HG02852 (cell line): ENCODE measurements around the gene ZNF775.
A peak's percentile ranks its signal among the peaks of the same experiment; 100 is the strongest.

Experiments
- ATAC-seq: cut with Tn5 transposase; IDR thresholded peaks from one replicate; pipeline ENCODE4 v1.9.1; 2021; ENCODE audit warnings: mild to moderate bottlenecking, moderate library complexity; ENCODE audit not compliant: unreplicated experiment

ZNF775 gene

DNA sequence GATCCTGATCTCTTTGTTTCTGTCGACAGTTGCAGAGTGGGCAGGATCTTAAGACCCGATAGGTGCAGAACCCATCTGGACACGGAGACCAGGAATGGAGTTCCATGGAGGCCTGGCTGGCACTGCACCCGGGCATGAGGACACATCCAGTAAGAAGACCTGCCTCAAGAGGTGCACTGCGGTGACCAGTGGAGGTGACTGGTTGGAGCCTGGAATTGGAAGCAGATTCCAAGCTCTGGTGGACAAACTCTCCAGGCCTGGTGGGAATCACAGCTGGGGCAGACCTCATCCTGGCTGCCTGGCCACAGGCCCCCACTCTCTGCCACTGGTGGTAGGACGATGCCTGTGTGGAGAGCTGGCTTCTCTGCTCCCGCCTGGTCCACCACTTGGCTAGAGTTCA lies 31.0 kb downstream of the ZNF775 start:
- ATAC-seq, result no peak

DNA sequence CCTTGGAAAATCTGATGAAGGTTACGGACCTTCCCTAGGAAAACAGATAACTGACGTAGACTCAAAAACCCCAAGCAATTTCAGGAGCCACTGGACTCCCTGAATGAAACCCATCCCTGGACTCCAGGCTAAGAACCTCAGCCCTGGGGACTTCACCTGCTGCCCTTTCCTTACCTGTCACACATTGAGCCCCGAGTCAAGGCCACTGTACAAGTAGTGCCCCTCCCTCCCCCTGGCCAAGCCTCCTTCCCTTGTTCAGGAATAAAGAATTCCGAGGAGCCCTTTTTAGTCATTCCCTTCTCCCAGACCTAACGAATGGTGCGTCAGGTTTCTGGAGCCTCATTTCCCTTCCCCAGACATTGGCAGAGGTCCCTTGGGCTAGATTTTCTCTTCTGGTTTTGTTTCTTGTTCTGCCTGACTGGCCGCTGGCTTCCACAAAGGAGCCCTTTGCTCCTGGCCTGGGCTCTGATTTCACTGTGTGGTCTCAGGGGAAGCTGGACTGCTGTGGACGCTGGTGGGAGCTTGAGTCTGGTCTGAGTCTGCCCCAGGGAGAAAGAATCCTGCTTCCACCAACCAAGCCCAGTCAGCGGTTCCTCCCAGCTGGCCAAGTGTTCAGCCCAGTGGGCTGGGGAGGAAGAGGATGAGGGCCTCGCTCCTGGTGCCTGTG lies 31.7 kb downstream of the ZNF775 start:
- no peak for ATAC-seq

DNA sequence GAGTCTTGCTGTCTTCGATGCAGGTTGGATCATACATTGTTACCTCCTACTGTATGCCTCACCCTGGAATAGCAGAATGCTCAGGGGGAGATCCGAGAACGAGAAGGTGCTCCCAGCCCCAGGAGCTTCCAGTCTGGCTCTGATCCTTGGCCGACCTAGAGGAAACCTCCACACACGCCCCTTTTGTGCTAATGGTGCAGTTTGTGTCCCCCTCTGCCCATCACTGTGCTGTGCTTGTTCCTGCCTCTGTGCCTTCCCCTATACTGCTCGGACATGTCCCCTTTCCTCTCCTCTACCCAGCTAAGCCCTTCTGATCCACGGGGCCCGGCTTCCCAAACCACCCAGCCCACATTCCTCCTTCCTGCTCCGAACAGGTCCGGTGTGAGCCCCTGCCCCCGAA lies 32.5 kb downstream of the ZNF775 start:
- ATAC-seq, result no peak

DNA sequence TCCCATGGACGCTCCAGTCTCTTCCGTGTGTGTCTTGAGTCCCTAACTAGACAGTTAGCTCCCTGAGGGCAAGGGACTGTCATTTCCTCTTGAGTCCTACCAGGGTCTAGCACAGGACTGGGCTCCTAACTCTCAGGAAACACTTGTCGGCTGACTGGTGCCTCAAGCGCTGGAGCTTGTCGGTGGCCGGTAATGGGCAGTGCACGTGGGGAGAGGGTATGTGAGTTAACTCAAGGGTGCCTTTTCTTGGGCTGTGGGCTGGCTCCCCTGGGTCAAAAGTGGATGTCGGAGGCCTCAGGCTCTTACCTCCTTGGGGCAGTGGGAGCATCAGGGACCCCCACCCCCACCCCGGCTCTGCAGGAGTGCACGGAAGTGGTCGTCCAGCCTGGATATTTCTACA lies 32.9 kb downstream of the ZNF775 start:
- no peak for ATAC-seq

DNA sequence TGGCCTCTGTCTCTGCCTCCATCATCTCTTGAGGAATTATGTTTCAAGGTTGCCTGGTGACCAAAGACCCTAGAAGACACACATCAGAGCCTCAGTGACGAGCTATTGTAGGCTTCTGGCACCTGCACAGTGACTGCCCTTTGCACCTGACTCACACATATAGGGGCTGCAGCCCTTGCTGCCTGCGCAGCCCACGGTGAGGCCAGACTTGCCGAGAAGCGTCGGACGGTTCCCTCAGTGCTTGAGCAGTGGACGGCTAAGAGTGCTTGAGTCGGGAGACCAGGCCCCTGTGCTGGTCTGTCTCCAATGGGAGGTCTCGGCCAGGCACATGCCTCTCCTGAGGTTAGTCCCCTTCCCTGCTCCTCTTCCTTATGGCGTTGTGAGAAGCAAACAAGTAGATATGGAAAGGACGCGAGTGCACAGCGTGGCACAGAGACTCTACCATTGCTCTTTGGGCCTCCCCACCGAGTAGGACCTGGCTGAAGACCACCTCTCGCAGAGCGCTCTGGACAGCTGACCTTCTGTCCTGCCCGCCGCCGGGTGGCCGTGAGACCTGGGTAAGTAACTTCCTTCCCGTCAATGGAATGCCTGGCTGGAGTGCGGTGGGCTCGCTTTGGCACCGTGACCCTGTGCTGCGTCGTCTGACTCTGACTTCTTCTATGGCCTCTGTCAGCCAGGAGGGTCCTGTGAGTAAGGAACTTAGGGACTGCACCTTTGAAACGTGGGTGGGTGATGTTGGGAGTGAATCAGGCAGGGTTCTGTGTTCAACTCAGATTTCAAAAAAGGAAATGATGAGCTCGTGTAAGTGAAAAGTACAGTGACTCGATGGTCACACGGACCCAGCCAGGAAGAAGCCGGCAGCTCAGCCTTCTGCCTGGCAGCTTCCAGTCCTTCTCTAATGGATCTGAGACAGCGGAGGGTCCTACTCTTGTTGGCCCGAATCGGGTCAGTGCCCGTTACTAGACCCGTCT lies 33.7 kb downstream of the ZNF775 start:
- no peak for ATAC-seq

DNA sequence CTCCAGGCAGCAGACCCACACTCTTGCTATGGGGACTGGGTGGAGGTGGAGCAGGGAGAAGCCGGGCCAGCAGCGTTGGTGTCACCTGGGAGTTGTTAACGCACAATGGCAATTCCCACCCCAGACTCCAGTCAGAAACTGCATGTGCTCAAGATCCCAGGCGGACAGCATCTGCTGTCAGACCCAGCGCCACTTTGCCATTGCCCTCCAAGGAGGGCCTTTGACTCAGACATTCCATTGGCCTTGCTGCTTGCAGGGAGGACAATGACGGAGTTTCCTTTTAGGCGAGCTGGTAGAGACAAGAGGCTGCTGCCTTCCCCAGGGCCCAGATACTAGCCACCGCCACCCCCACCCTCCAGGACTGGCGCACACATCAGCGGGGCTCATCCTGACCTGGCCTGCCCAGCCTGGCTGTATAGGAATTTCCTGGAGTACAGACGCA lies 34.5 kb downstream of the ZNF775 start:
- ATAC-seq, result no peak

DNA sequence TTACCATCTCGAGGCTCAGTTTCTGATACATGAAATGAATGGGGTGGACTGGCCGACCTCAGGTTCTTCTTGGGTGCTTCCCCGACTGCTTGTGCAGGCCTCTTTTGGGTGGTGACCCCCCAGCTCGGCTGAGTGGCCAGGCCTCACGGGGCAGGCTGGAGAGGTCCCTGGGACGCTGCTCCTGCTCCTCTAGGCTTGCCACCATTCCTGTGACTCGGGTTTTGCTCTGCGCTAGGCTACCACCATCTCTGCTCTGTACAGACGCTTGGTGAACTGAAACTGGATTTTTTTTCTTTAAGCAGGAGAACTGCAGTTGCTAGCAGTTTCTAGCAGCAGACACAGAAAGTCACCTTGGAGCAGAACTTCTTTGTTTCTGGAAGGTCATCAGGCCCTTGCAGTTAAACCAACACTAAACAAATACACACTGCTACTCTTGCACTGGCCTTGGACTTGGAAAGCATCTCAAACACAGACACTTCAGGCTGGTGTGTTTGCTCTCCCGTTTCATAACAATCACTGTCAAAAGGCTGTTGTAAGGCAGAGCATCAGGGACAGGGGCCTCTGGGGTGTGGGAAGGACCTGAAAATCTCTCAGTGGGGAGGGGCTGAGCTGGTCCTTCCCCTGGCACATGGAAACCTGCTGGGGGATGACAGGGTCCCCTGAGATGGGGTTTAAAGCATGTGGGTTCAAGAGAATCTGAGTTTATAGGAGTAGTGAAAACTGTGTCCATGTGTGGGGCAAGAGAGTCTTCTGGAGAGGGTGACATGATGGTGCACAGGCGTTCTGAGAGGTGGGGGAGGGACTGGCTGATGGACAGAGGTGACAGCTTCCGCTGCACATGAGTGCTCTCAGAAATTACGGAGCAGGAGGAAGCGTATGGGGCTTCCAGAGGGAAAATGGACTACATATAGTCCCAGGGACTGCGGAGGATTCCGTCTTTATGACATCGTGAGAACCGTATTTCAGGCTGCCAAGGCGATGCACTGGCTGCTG lies 36.3 kb downstream of the ZNF775 start:
- no peak for ATAC-seq

DNA sequence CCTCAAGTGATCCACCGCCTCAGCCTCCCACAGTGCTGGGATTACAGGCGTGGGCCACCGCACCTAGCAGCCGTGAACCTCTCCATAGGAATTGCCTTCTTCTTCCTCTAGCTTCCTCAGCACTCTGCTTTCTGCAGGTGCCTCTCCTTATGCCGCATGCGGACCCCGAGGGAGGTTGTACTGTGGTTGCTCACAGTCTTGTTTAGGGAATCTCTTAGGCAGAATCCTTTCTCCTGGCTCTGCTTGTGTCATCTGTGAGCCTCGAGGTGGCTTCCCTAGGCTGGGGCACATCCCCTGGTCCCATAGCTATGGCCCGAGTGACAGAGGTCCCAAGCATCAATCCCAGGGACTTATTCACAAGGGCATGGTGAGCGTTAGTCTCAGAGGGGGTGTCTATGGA lies 38.1 kb downstream of the ZNF775 start:
- no peak for ATAC-seq

DNA sequence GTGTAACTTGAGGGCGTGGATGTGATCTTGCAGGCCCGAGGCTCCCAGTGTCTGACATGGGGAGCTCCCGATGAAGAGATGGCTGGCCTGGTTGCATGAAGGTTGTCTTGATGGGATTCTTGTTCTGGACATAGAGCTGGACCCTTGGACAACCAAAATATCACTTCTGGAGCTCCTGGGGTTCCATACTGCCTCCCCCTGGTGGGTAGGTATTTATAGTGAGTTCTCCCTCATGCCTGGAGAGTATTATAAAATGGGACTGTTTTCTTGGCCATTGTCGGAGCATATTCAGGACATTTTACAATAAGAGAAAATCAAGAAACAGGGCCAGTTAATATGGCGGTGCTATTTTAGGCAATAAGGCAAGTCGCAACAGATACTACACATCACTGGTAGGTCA lies 38.7 kb downstream of the ZNF775 start:
- no peak for ATAC-seq

DNA sequence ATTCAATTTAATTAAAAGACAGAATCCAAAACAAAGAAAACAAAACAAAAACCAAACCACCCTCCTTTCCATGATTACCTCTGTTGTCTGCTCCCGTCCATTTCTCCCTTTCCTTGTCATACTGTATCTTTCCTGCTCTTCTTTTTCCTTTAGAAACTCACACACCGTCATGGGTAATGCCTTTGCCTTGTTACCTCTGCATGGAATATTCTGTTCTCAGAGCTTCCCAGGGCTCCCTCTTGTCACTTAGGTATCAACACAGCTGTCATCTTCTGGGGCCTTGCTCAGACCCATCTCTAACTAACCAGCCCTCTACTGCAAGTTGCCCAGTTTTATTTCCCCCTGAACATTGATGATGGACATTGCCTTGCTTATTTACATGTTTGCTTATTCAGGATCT lies 41.1 kb downstream of the ZNF775 start:
- ATAC-seq, result no peak

DNA sequence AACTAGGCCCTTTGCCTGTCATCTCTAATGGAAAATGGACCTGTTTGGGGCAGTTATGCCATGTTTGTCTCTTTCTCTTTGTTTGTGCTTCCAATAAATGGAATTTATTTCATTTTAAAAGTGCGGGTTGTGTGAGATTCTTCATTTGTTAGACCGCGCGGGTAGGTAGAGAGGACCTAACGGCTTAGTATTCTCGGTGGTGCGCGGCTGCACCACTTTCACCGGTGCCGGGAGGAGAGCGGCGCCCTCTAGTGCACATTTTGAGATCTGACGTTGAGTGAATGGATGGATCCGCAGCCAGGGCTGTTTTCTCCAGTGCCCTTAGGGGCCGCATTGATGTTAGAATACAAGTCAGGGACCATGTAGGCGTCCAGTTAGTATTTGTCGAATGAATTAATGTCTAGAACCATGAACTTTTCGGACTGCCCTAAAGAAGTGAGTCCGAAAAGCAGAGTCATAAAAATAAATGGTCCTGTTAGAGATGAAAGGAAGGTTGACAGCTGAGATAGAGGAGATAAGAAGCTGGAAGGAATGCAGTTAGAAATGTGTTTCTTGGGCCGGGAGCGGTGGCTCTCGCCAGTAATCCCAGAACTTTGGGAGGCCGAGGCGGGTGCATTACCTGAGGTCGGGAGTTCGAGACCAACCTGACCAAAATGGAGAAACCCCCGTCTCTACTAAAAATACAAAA lies 42.0 kb downstream of the ZNF775 start:
- ATAC-seq, result peak; percentile 97

DNA sequence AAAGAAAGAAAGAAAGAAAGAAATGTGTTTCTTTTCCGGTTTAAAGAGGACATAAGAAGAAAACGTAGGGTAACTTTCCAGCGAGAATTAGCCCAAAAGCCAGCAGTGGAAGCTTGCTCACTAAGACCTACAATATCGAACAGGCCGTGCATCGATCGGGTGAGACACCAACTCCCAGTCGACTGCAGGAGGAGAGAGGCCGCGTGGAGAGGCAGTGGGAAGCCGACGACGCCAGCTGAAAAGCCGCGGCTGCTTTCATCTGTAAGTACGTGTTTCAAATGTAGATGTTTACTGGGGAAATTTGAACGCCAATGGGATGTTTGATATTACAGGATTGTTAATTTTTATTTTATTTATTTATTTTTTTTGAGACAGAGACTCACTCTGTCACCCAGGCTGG lies 42.7 kb downstream of the ZNF775 start:
- no peak for ATAC-seq

DNA sequence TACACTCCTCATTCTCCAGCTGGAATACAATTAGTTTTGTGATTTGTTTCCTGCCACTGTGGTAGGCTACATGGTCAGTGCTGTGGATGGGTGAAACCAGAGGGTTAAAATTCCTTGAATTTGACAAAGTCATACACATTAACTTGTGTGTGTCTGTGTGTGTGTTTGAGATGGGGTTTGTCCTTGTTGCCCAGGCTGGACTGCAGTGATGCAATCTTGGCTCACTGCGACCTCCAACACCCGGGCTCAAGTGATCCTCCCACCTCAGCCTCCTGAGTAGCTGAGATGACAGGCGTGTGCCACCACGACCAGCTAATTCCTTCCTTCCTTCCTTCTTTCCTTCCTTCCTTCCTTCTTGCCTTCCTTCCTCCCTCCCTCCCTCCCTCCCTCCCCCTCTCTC lies 46.5 kb downstream of the ZNF775 start:
- no peak for ATAC-seq

DNA sequence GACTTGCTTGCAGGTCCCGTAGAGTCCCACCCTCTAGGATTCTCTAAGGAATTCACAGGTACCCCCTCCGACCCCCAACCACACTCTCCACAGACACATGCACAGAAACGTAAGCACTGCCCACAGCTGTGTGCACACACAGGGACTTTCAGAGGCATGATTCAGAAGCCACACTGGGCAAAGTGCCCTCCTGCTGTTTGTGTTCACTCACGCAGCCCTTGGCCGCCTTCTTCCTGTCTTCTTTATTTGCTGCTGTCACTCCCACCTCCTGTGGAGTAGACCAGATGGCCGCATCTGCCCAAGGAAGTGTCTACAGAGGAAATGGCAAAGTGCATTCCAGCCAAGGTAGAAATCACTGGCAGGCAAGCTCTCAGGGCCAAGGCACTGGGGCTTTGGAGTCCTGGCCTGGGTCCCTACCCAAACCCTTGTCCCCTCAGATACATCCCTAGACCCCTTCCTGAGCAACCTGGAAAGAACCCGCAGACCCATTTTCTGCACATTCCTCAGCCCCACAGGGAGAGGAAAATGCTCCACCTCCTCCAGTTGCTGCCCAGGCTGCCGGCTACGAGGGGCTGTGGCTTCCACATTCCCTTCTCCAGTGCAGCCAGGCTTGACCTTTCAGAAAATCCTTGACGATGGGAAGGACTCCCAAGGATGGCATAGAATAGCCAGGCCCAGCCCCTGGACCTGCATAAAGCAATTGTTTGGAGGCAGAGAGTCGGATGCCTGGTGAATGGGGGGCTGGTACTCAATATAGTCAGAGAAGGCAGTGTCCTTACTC lies 49.7 kb downstream of the ZNF775 start:
- no peak for ATAC-seq

DNA sequence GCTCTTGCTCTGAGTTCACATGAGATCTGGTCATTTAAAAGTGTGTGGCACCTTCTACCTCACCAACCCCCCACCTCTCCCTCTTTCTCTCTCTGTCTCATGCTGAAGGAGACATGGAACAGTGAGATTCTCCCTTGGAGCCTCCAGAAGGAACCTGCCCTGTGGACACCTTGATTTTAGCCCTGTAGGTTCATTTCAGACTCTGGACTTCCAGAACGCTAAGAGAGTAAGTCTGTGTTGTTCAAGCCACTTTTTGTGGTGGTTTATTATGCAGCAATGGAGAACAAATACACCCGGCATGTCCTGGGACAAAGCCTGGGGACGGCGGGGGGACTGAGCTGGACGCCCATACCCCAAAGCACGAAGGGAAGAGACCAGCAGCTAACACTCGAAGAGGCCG lies 50.6 kb downstream of the ZNF775 start:
- no peak for ATAC-seq

DNA sequence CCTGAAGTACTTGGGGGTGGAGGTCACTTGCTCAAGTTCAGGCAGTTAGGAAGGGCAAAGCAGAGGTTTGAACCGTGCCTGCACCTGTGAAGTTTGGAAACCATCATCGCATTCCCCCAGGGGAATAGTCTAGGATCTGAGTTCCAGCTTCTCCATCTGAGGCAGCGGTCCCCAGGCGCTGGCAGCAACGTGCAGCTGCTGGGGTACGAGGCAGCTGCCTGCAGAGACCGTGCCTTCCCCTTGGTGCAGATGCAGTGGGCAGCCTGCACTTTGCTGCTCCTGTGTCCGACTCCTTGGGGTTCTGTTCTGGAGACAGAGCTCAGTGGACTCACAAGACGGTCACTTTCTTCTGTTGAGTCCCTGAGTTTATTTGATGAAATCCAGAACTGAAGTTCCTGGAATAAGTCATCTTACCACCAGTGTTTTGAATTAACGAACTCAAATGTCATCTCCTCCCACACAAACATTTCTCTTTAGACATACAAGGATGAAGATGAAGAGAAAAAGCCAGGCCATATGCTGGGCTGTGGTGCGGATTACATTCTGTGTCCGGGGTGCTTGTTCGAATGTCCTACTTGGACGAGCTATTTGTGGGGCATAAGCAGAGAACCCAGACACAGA lies 51.4 kb downstream of the ZNF775 start:
- no peak for ATAC-seq

DNA sequence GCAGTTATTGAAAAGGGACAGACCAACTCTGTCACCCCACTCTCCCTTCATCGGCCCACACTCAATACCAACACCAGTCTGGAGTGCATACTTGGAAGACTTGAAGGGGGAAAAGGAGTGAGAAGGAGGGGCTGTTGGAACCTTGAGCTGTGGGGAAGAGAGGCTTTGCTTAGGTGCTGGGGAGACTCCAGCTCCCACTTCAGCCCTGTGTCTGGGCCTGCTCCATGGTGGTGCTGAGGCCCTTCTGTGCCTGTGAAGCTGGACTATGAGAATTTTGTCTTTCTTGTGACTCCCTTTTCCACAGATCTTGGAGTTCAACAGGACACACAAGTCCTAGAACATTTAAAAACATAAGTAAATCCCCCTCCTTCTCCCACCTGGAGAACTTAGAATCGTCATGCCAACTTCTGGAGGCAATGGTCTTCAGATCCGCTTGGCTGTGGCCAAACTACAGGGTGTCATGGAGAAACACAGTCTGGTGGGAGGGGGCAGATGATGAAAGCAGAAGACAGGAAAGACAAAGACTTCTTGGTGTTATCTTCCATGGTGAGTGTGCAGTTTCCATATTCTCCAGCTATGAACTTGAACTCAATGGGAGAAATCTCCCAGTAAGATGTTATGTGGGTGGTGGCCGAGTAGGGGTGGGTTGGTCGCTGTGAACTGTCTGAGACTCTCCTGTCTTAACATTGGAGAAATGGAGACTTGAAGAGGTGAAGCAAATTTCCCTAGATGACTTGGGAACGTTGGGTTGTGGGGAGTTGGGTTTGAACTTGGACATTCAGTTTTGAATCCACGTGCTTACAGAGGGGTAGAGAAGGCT lies 52.9 kb downstream of the ZNF775 start:
- no peak for ATAC-seq
